Activated CD4-positive, alpha-beta T cell treated with anti-CD3 and anti-CD28 coated beads for 36 hours (primary cell): ENCODE data around the gene RPGRIP1L. TPM values are rescaled to one million over a fixed set of nuclear protein-coding genes. Genes with fewer than 3 reads are reported as not detected.
"Not testable (repeated sequence)": the region's sequence is repeated elsewhere in the genome, so short reads cannot be mapped to it uniquely, and the experiment has no call there.

Experiments
- ATAC-seq: fragments of 200-7000 bp; cut with Tn5 transposase; one replicate; pipeline ENCODE4 v1.10.0; 2021; ENCODE audit warnings: mild to moderate bottlenecking, moderate library complexity
- CTCF ChIA-PET: fragments of 350-600 bp; sonication (Branson Sonifier 250); formaldehyde crosslinking; loops from one replicate; lab custom pipeline; 2021; ENCODE audit warnings: antibody characterized with exemption; lab: Charles Lee
- POLR2A ChIA-PET: fragments of 350-600 bp; sonication (Branson Sonifier 250); formaldehyde crosslinking; loops from one replicate; lab custom pipeline; 2021; ENCODE audit warnings: antibody characterized with exemption, inconsistent platforms; lab: Charles Lee
- DNase-seq: peaks from one replicate; pipeline ENCODE4 v3.0.0-alpha.2; 2020
- H3K27ac Mint-ChIP-seq: one replicate; pipeline ENCODE4 v1.8.0; 2021; ENCODE audit warnings: mixed read lengths
- H3K27me3 Mint-ChIP-seq: one replicate; pipeline ENCODE4 v1.8.0; 2021; ENCODE audit warnings: mixed read lengths
- H3K36me3 Mint-ChIP-seq: one replicate; pipeline ENCODE4 v1.8.0; 2021; ENCODE audit warnings: low read depth, mixed read lengths
- H3K4me1 Mint-ChIP-seq: one replicate; pipeline ENCODE4 v1.8.0; 2021; ENCODE audit warnings: mixed read lengths
- H3K4me3 Mint-ChIP-seq: one replicate; pipeline ENCODE4 v1.8.0; 2021; ENCODE audit warnings: mild to moderate bottlenecking, moderate library complexity, mixed read lengths
- H3K9me3 Mint-ChIP-seq: one replicate; pipeline ENCODE4 v1.8.0; 2021; ENCODE audit warnings: low read depth, mixed read lengths
- intact Hi-C, 2 experiments: fragments of 100-400 bp; cut with DNase I in 1 of 2; cut with micrococcal nuclease in 1 of 2; formaldehyde crosslinking; loops; one replicate each; pipeline versions ENCODE4 v1.14.2 to v1.15.1; 2022 to 2024; cut with DNase I, micrococcal nuclease
- total RNA-seq, 2 experiments: library from RNA; stranded (reverse); gene quantifications; one replicate each; pipeline ENCODE4 v1.2.3, GENCODE V29; 2021

Gene RPGRIP1L
- total RNA-seq, 2 experiments from 2014 or later, result 7.8 to 10.2 TPM

- intact Hi-C loops, result no loop called here
- Mint-ChIP-seq H3K27ac (no peak overlapping the region), H3K4me3 (no peak overlapping the region), H3K27me3 (no peaks in the 10 kb centered on the region), H3K4me1 (peaks cover 34% of the 10 kb centered on the region), H3K9me3 (peaks cover 1% of the 10 kb centered on the region), H3K36me3 (peaks cover 11% of the 10 kb centered on the region)
- ATAC-seq (no peak), DNase-seq (no peak)
- ChIA-PET POLR2A (no interaction called here), CTCF (interaction anchor here (0.6 to 1.7 kb wide), 2 partner anchors 9 to 567 kb away, joined by 3 read pairs; partner anchors contain the start of gene RPGRIP1L)
Measured at GRCh38 chr16:53712065-53712464, 8.4 kb upstream of the RPGRIP1L start.

- peaks cover 13% of the 10 kb centered on the region for H3K36me3 Mint-ChIP-seq
- H3K9me3 Mint-ChIP-seq, result peaks cover 1% of the 10 kb centered on the region
- ATAC-seq (no peak), DNase-seq (no peak)
- H3K4me3 Mint-ChIP-seq, result no peak overlapping the region
- peak overlapping the region; percentile 14 for H3K27ac Mint-ChIP-seq
- intact Hi-C loops, result no loop called here
- H3K27me3 Mint-ChIP-seq, result no peaks in the 10 kb centered on the region
- CTCF ChIA-PET, result interaction anchor here (0.6 to 1.7 kb wide), 2 partner anchors 8 to 567 kb away, joined by 3 read pairs; partner anchors contain the start of gene RPGRIP1L
- POLR2A ChIA-PET, result no interaction called here
- H3K4me1 Mint-ChIP-seq, result peaks cover 37% of the 10 kb centered on the region
Measured at GRCh38 chr16:53711390-53711789, 7.7 kb upstream of the RPGRIP1L start.

- H3K4me1 Mint-ChIP-seq, result peaks cover 39% of the 10 kb centered on the region
- ATAC-seq, result no peak
- ChIA-PET CTCF (no interaction called here), POLR2A (no interaction called here)
- H3K27me3 Mint-ChIP-seq, result no peaks in the 10 kb centered on the region
- intact Hi-C loops, result loop anchor here (10.0 kb wide), 3 partner anchors 254 to 654 kb away; partner anchors contain the start of genes CHD9 (in 1 of the 2) and CHD9NB (in 1 of the 2)
- no peak for DNase-seq
- peaks cover 1% of the 10 kb centered on the region for H3K9me3 Mint-ChIP-seq
- no peak overlapping the region for H3K27ac Mint-ChIP-seq
- no peak overlapping the region for H3K4me3 Mint-ChIP-seq
- H3K36me3 Mint-ChIP-seq, result peaks cover 13% of the 10 kb centered on the region
Measured at GRCh38 chr16:53708490-53708889, 4.8 kb upstream of the RPGRIP1L start.

- Mint-ChIP-seq H3K4me3 (no peak overlapping the region), H3K27me3 (no peaks in the 10 kb centered on the region), H3K9me3 (peaks cover 1% of the 10 kb centered on the region), H3K36me3 (peaks cover 12% of the 10 kb centered on the region), H3K4me1 (peaks cover 38% of the 10 kb centered on the region), H3K27ac (no peak overlapping the region)
- ATAC-seq (no peak), DNase-seq (no peak)
- intact Hi-C loops, result loop anchor here (10.0 kb wide), 3 partner anchors 253 to 653 kb away; partner anchors contain the start of genes CHD9 (in 1 of the 2) and CHD9NB (in 1 of the 2)
- CTCF ChIA-PET, result no interaction called here
- POLR2A ChIA-PET, result no interaction called here
Measured at GRCh38 chr16:53707671-53708070, 4.0 kb upstream of the RPGRIP1L start.

GRCh38 chr16:53704445-53704813 lies 770 bp upstream of the RPGRIP1L start:
- Mint-ChIP-seq H3K4me3 (peak overlapping the region; percentile 96), H3K27ac (peak overlapping the region; percentile 97), H3K27me3 (no peaks in the 10 kb centered on the region), H3K4me1 (peaks cover 35% of the 10 kb centered on the region), H3K9me3 (peaks cover 1% of the 10 kb centered on the region), H3K36me3 (peaks cover 9% of the 10 kb centered on the region)
- DNase-seq, result no peak
- POLR2A ChIA-PET, result no interaction called here
- no peak for ATAC-seq
- CTCF ChIA-PET, result interaction anchor here (0.9 to 1.8 kb wide), 8 partner anchors 9 to 218 kb away, joined by 3 to 6 read pairs (median 3); no protein-coding TSS in a partner anchor
- intact Hi-C loops, result loop anchor here (1.0 to 10.0 kb wide), 9 partner anchors 38 to 1225 kb away; partner anchors contain the start of genes AKTIP (in 1 of the 2), CHD9 (in 1 of the 2), CHD9NB (in 1 of the 2) and RBL2 (in 1 of the 2)

GRCh38 chr16:53698271-53698670 lies 5.4 kb downstream of the RPGRIP1L start:
- peaks cover 14% of the 10 kb centered on the region for H3K36me3 Mint-ChIP-seq
- ATAC-seq, POLR2A ChIA-PET: not testable (repeated sequence)

GRCh38 chr16:53695070-53695469 lies 8.6 kb downstream of the RPGRIP1L start:
- no peak for DNase-seq
- intact Hi-C loops, result no loop called here
- no peaks in the 10 kb centered on the region for H3K4me1 Mint-ChIP-seq
- no peaks in the 10 kb centered on the region for H3K27me3 Mint-ChIP-seq
- no peak for ATAC-seq
- H3K4me3 Mint-ChIP-seq, result no peak overlapping the region
- peaks cover 17% of the 10 kb centered on the region for H3K36me3 Mint-ChIP-seq
- POLR2A ChIA-PET, result no interaction called here
- no peaks in the 10 kb centered on the region for H3K9me3 Mint-ChIP-seq
- no peak overlapping the region for H3K27ac Mint-ChIP-seq
- CTCF ChIA-PET, result interaction anchor here (0.9 kb wide), 2 partner anchors 9 to 145 kb away, joined by 3 to 4 read pairs; partner anchors contain the start of genes FTO and RPGRIP1L

More at GRCh38 chr16:53698271-53698670, 5.4 kb downstream of the RPGRIP1L start:
- DNase-seq, H3K4me1 Mint-ChIP-seq, H3K27me3 Mint-ChIP-seq, H3K27ac Mint-ChIP-seq, H3K9me3 Mint-ChIP-seq, H3K4me3 Mint-ChIP-seq, intact Hi-C loops, CTCF ChIA-PET: not testable (repeated sequence)

- intact Hi-C loops, result no loop called here
- no peaks in the 10 kb centered on the region for H3K4me1 Mint-ChIP-seq
- POLR2A ChIA-PET, result no interaction called here
- no peaks in the 10 kb centered on the region for H3K27me3 Mint-ChIP-seq
- no peak for ATAC-seq
- H3K36me3 Mint-ChIP-seq, result peaks cover 15% of the 10 kb centered on the region
- H3K27ac Mint-ChIP-seq, result no peak overlapping the region
- no peaks in the 10 kb centered on the region for H3K9me3 Mint-ChIP-seq
- DNase-seq, result no peak
- CTCF ChIA-PET, result interaction anchor here (1.0 kb wide), 1 partner anchor 10 kb away, joined by 4 read pairs; the partner anchor contains the start of genes FTO and RPGRIP1L
- no peak overlapping the region for H3K4me3 Mint-ChIP-seq
Measured at GRCh38 chr16:53693320-53693719, 10.3 kb downstream of the RPGRIP1L start.

GRCh38 chr16:53692146-53692545 lies 11.5 kb downstream of the RPGRIP1L start:
- ChIA-PET CTCF (interaction anchor here (0.7 kb wide), 1 partner anchor 452 kb away, joined by 4 read pairs; no protein-coding TSS in a partner anchor), POLR2A (no interaction called here)
- no peak for ATAC-seq
- intact Hi-C loops, result no loop called here
- Mint-ChIP-seq H3K9me3 (no peaks in the 10 kb centered on the region), H3K4me3 (no peak overlapping the region), H3K27ac (no peak overlapping the region), H3K27me3 (no peaks in the 10 kb centered on the region), H3K4me1 (no peaks in the 10 kb centered on the region), H3K36me3 (peaks cover 12% of the 10 kb centered on the region)
- DNase-seq, result no peak

GRCh38 chr16:53690771-53691170 lies 12.9 kb downstream of the RPGRIP1L start:
- ATAC-seq (no peak), DNase-seq (no peak)
- Mint-ChIP-seq H3K9me3 (no peaks in the 10 kb centered on the region), H3K4me1 (no peaks in the 10 kb centered on the region), H3K27ac (no peak overlapping the region), H3K4me3 (no peak overlapping the region), H3K36me3 (peaks cover 11% of the 10 kb centered on the region), H3K27me3 (no peaks in the 10 kb centered on the region)
- intact Hi-C loops, result no loop called here
- ChIA-PET CTCF (no interaction called here), POLR2A (no interaction called here)

- H3K4me3 Mint-ChIP-seq, result no peak overlapping the region
- intact Hi-C loops, result no loop called here
- ChIA-PET CTCF (interaction anchor here (0.5 kb wide), 1 partner anchor 155 kb away, joined by 5 read pairs; no protein-coding TSS in a partner anchor), POLR2A (no interaction called here)
- no peak overlapping the region for H3K27ac Mint-ChIP-seq
- H3K4me1 Mint-ChIP-seq, result no peaks in the 10 kb centered on the region
- H3K9me3 Mint-ChIP-seq, result no peaks in the 10 kb centered on the region
- H3K27me3 Mint-ChIP-seq, result no peaks in the 10 kb centered on the region
- DNase-seq, result no peak
- H3K36me3 Mint-ChIP-seq, result peaks cover 14% of the 10 kb centered on the region
- ATAC-seq, result no peak
Measured at GRCh38 chr16:53689636-53690035, 14.0 kb downstream of the RPGRIP1L start.

- ChIA-PET CTCF (no interaction called here), POLR2A (no interaction called here)
- H3K9me3 Mint-ChIP-seq, result no peaks in the 10 kb centered on the region
- intact Hi-C loops, result no loop called here
- H3K36me3 Mint-ChIP-seq, result peaks cover 18% of the 10 kb centered on the region
- H3K27ac Mint-ChIP-seq, result no peak overlapping the region
- no peaks in the 10 kb centered on the region for H3K27me3 Mint-ChIP-seq
- H3K4me3 Mint-ChIP-seq, result no peak overlapping the region
- no peaks in the 10 kb centered on the region for H3K4me1 Mint-ChIP-seq
- ATAC-seq (no peak), DNase-seq (no peak)
Measured at GRCh38 chr16:53686710-53687109, 16.9 kb downstream of the RPGRIP1L start.
